Endothelial cell of umbilical vein (primary cell): ENCODE results near the gene CD2AP.

Source experiments
- CTCF ChIP-seq, 2 donors: IDR thresholded peaks; 1 replicate in 1 of 2; 2 replicates in 1 of 2; pipeline ENCODE4 v1.5.1; 2011; ENCODE audit warnings: low read length in 2 of 2, mild to moderate bottlenecking in 2 of 2, moderate library complexity in 2 of 2, control low read depth in 1 of 2, inconsistent platforms in 1 of 2, low read depth in 1 of 2; ENCODE audit not compliant: insufficient read depth in 1 of 2; ENCODE audit errors: extremely low read depth in 1 of 2
- EZH2 ChIP-seq: IDR thresholded peaks from 2 replicates; pipeline ENCODE4 v1.6.1; 2012; ENCODE audit warnings: borderline replicate concordance, low read depth, mild to moderate bottlenecking, moderate library complexity, low read length, inconsistent platforms; ENCODE audit not compliant: severe bottlenecking
- FOS ChIP-seq: IDR thresholded peaks from 2 replicates; pipeline ENCODE4 v1.6.1; 2011; ENCODE audit warnings: mild to moderate bottlenecking, low read length, moderate library complexity, borderline replicate concordance; ENCODE audit not compliant: insufficient read depth
- POLR2A ChIP-seq: IDR thresholded peaks from 2 replicates; pipeline ENCODE4 v1.6.1; 2012; ENCODE audit warnings: low read depth, mild to moderate bottlenecking, control low read depth, low read length
- POLR2AphosphoS5 ChIP-seq: IDR thresholded peaks from 2 replicates; pipeline ENCODE4 v1.6.1; 2012; ENCODE audit warnings: low read depth, mild to moderate bottlenecking, control low read depth, low read length, moderate library complexity; ENCODE audit not compliant: insufficient read depth
- TF ChIP-seq, protein P1 (sequence below): IDR thresholded peaks from 2 replicates; pipeline ENCODE4 v1.6.1; 2011; ENCODE audit not compliant: insufficient read depth, insufficient read length

- TF ChIP-seq POLR2A (no peak), CTCF (IDR thresholded peaks at IDR 0.05; ENCODE audit: extremely low read depth in 1 of 2, insufficient read depth in 1 of 2, low read depth in 1 of 2, low read length in 2 of 2) (no peak), FOS (no peak), POLR2AphosphoS5 (no peak), EZH2 (no peak)
- TF ChIP-seq, protein P1, sequence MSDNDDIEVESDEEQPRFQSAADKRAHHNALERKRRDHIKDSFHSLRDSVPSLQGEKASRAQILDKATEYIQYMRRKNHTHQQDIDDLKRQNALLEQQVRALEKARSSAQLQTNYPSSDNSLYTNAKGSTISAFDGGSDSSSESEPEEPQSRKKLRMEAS, result no peak
Observed at GRCh38 chr6:47481806-47482205, 4.2 kb downstream of the CD2AP start.
